Measurements from ENCODE around the gene XPR1. TPM values are rescaled to one million over a fixed set of nuclear protein-coding genes. Genes with fewer than 3 reads are reported as not detected.

Gene XPR1
- total RNA-seq, 1 experiment from 2014 or later: 30.7 TPM

DNA sequence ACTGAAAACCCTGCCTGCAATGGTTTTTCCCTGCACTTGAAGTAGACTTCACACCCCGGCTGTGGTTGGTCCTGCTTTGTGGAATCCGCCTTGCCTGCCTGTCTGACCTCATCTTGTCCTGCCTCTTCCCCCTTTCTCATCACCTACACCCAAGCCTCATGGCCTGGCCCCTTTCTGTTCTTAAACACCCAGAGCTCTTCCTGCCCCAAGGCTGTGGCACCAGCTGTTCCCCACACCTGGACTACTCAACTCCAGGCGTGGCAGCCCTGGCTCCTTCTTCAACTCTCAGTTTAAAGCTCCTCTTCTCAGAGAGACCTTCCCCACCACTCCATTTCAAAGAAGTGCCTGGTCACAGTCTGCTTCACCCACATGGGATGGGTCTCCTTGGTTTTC, 307.9 kb downstream of the XPR1 start:
- no peaks in the 10 kb centered on the region for H3K27me3 ChIP-seq (replicated peaks; ENCODE audit: insufficient read depth, low read depth, low read length, poor library complexity)
- ChIA-PET CTCF (no interaction called here), POLR2A (ENCODE audit: low non-redundant PET) (no interaction called here)
- H3K27ac ChIP-seq (ENCODE audit: low read depth, low read length, poor library complexity, severe bottlenecking): no peak overlapping the region
- H3K4me3 ChIP-seq (ENCODE audit: low read depth, low read length, poor library complexity, severe bottlenecking): no peak overlapping the region
- no peaks in the 10 kb centered on the region for H3K9me3 ChIP-seq (ENCODE audit: low read depth, low read length, poor library complexity, severe bottlenecking)
- no peak for DNase-seq (ENCODE audit: low spot score)
- no TSS peak for BruUV-seq (replicated peaks)
- H3K4me1 ChIP-seq (ENCODE audit: insufficient read depth, low read length, poor library complexity, severe bottlenecking): no peaks in the 10 kb centered on the region
- intact Hi-C loops (cut with micrococcal nuclease; ENCODE audit: unreplicated experiment): no loop called here
- TF ChIP-seq EZH2 (IDR thresholded peaks at IDR 0.05; ENCODE audit: borderline replicate concordance, low read depth, low read length, poor library complexity, severe bottlenecking) (no peak), CTCF (conservative IDR thresholded peaks at IDR 0.05; ENCODE audit: low read depth, low read length) (no peak)
- H3K36me3 ChIP-seq (ENCODE audit: insufficient read depth, low read length, poor library complexity, severe bottlenecking): no peaks in the 10 kb centered on the region

Other genes starting within 250 kb of the XPR1 start
- gene ACBD6, start 129.4 kb upstream of the XPR1 start, total RNA-seq (2021): 63.7 and 66.8 TPM in 2 replicates
- gene OVAAL, start 73.1 kb upstream of the XPR1 start, total RNA-seq (2021): not detected in 2 replicates